GM23248 (cell line): ENCODE results near the gene MCHR2. TPM values are rescaled to one million over a fixed set of nuclear protein-coding genes. Genes with fewer than 3 reads are reported as not detected.

Experiments used
- DNase-seq: peaks from one replicate; pipeline ENCODE4 v3.0.0-alpha.2; 2015
- H2AFZ ChIP-seq: fragments of 200-600 bp; sonication (generic); 2 replicates; pipeline ENCODE4 v1.6.1; 2016; ENCODE audit warnings: antibody characterized with exemption
- H3F3A ChIP-seq: fragments of 200-600 bp; sonication (generic); 2 replicates; pipeline ENCODE4 v1.6.1; 2016; ENCODE audit warnings: mild to moderate bottlenecking, antibody characterized with exemption, mixed run types; ENCODE audit not compliant: insufficient read depth
- H3K27ac ChIP-seq: fragments of 200-600 bp; sonication (generic); 2 replicates; pipeline ENCODE4 v1.5.1; 2016; ENCODE audit warnings: mild to moderate bottlenecking
- H3K27me3 ChIP-seq: fragments of 200-600 bp; sonication (generic); replicated peaks from 2 replicates; pipeline ENCODE4 v1.6.1; 2016; ENCODE audit warnings: mild to moderate bottlenecking; ENCODE audit not compliant: insufficient read depth
- H3K36me3 ChIP-seq: fragments of 200-600 bp; sonication (generic); 2 replicates; pipeline ENCODE4 v1.6.1; 2016; ENCODE audit warnings: low read depth, mild to moderate bottlenecking
- H3K4me1 ChIP-seq: fragments of 200-600 bp; sonication (generic); 2 replicates; pipeline ENCODE4 v1.6.1; 2016; ENCODE audit warnings: mild to moderate bottlenecking; ENCODE audit not compliant: insufficient read depth
- H3K4me2 ChIP-seq: fragments of 200-600 bp; sonication (generic); one replicate; pipeline ENCODE4 v1.6.1; 2016; ENCODE audit warnings: mild to moderate bottlenecking; ENCODE audit not compliant: unreplicated experiment
- H3K4me3 ChIP-seq: fragments of 200-600 bp; sonication (generic); 2 replicates; pipeline ENCODE4 v1.5.1; 2016; ENCODE audit warnings: mild to moderate bottlenecking
- H3K79me2 ChIP-seq: fragments of 200-600 bp; sonication (generic); 2 replicates; pipeline ENCODE4 v1.6.1; 2016; ENCODE audit warnings: mild to moderate bottlenecking; ENCODE audit not compliant: insufficient read depth
- H3K9ac ChIP-seq: fragments of 200-600 bp; sonication (generic); 2 replicates; pipeline ENCODE4 v1.6.1; 2016; ENCODE audit warnings: mild to moderate bottlenecking
- H3K9me2 ChIP-seq: fragments of 200-600 bp; sonication (generic); 2 replicates; pipeline ENCODE4 v1.6.1; 2016; ENCODE audit warnings: mixed run types, mild to moderate bottlenecking, moderate library complexity; ENCODE audit not compliant: insufficient read depth
- H3K9me3 ChIP-seq: fragments of 200-600 bp; sonication (generic); one replicate; pipeline ENCODE4 v1.6.1; 2017; ENCODE audit warnings: low read depth
- H4K20me1 ChIP-seq: fragments of 200-600 bp; sonication (generic); 2 replicates; pipeline ENCODE4 v1.6.0; 2016; ENCODE audit not compliant: insufficient read depth
- EZH2 ChIP-seq: fragments of 200-600 bp; sonication (generic); IDR thresholded peaks from 2 replicates; pipeline ENCODE4 v1.6.1; 2018; ENCODE audit warnings: antibody characterized with exemption, mild to moderate bottlenecking; ENCODE audit not compliant: insufficient read depth, poor library complexity, severe bottlenecking
- EZH2phosphoT487 ChIP-seq: fragments of 200-600 bp; sonication (generic); IDR thresholded peaks from 2 replicates; pipeline ENCODE4 v1.6.1; 2018; ENCODE audit warnings: antibody characterized with exemption, moderate library complexity, mild to moderate bottlenecking, low read depth; ENCODE audit not compliant: insufficient read depth
- WGBS, 2 experiments: methylation state at CpG; one replicate each; pipeline ENCODE4 v1.1.6; 2015 to 2017; ENCODE audit warnings: low lambda C conversion rate in 2 of 2, low coverage in 1 of 2; ENCODE audit errors: missing lambda C conversion rate in 2 of 2; 5-methylcytosine and 5-hydroxymethylcytosine counted together
- in situ Hi-C: fragments of 300-500 bp; cut with MboI; formaldehyde crosslinking; loops from 2 replicates; pipeline ENCODE4 v1.15.0; 2020
- polyA plus RNA-seq: library from polyadenylated mRNA; unstranded; fragments of >200 nt; fragmentation: Nextera tagmentation; extraction: Ambion mirVana; gene quantifications from 2 replicates; pipeline ENCODE4 v1.2.1, GENCODE V29; 2016
- total RNA-seq: library from RNA; depleted of rRNA; stranded (reverse); fragments of >200 nt; shearing (Covaris generic); gene quantifications from 2 replicates; pipeline ENCODE4 v1.2.3, GENCODE V29; 2014

Gene MCHR2
- total and polyA plus RNA-seq, 2 experiments from 2014 or later: not detected

GRCh38 chr6:99933129-99933528, 60.9 kb downstream of the MCHR2 start:
- in situ Hi-C loops: no loop called here
- H3K36me3 ChIP-seq: no peaks in the 10 kb centered on the region
- H3K27ac ChIP-seq: peak overlapping the region; percentile 48
- H3F3A ChIP-seq: peaks cover 21% of the 10 kb centered on the region
- peaks cover 36% of the 10 kb centered on the region for H3K4me1 ChIP-seq
- H4K20me1 ChIP-seq: no peaks in the 10 kb centered on the region
- TF ChIP-seq EZH2: no peak
- no peak for TF ChIP-seq EZH2phosphoT487
- peak overlapping the region; percentile 75 for H3K4me2 ChIP-seq
- H3K27me3 ChIP-seq: no peaks in the 10 kb centered on the region
- no peaks in the 10 kb centered on the region for H3K9me3 ChIP-seq
- H3K79me2 ChIP-seq: no peaks in the 10 kb centered on the region
- H3K4me3 ChIP-seq: peak overlapping the region; percentile 40
- H3K9ac ChIP-seq: no peak overlapping the region
- H2AFZ ChIP-seq: peak overlapping the region; percentile 36
- DNase-seq: peak; percentile 73
- H3K9me2 ChIP-seq: no peaks in the 10 kb centered on the region

GRCh38 chr6:99912657-99913056, 81.4 kb downstream of the MCHR2 start:
- WGBS, 2 experiments: 44 to 47% methylated on average over 4 of the region's 4 CpGs
- no peak overlapping the region for H3K4me3 ChIP-seq
- H3K4me2 ChIP-seq: no peak overlapping the region
- peaks cover 4% of the 10 kb centered on the region; the same call in 1 of the 2 replicates for H3F3A ChIP-seq
- peak overlapping the region; percentile 41; the same call in 1 of the 2 replicates for H2AFZ ChIP-seq
- H3K36me3 ChIP-seq: no peaks in the 10 kb centered on the region
- H3K27me3 ChIP-seq: no peaks in the 10 kb centered on the region
- no peaks in the 10 kb centered on the region for H3K9me2 ChIP-seq
- TF ChIP-seq EZH2 (no peak), EZH2phosphoT487 (no peak)
- no peaks in the 10 kb centered on the region for H4K20me1 ChIP-seq
- H3K9ac ChIP-seq: no peak overlapping the region
- H3K27ac ChIP-seq: no peak overlapping the region
- DNase-seq: no peak
- in situ Hi-C loops: loop anchor here (25.0 kb wide), 1 partner anchor 575 kb away; no protein-coding TSS in a partner anchor
- no peaks in the 10 kb centered on the region for H3K4me1 ChIP-seq
- no peaks in the 10 kb centered on the region for H3K9me3 ChIP-seq
- H3K79me2 ChIP-seq: no peaks in the 10 kb centered on the region

GRCh38 chr6:99905209-99906106, 88.6 kb downstream of the MCHR2 start:
- no peak overlapping the region for H3K4me3 ChIP-seq
- DNase-seq: peak; percentile 73
- 34 to 36% methylated on average over 4 of the region's 4 CpGs for WGBS, 2 experiments
- H4K20me1 ChIP-seq: no peaks in the 10 kb centered on the region
- TF ChIP-seq EZH2phosphoT487 (no peak), EZH2 (no peak)
- no peaks in the 10 kb centered on the region for H3K36me3 ChIP-seq
- H3K9me2 ChIP-seq: no peaks in the 10 kb centered on the region
- no peaks in the 10 kb centered on the region for H3K4me1 ChIP-seq
- no peaks in the 10 kb centered on the region for H3F3A ChIP-seq
- no peaks in the 10 kb centered on the region for H3K9me3 ChIP-seq
- H3K79me2 ChIP-seq: no peaks in the 10 kb centered on the region
- in situ Hi-C loops: loop anchor here (25.0 kb wide), 1 partner anchor 582 kb away; no protein-coding TSS in a partner anchor
- H2AFZ ChIP-seq: peak overlapping the region; percentile 17; the same call in 1 of the 2 replicates
- no peak overlapping the region for H3K4me2 ChIP-seq
- H3K27ac ChIP-seq: no peak overlapping the region
- H3K9ac ChIP-seq: no peak overlapping the region
- H3K27me3 ChIP-seq: no peaks in the 10 kb centered on the region

GRCh38 chr6:99901596-99902384, 92.2 kb downstream of the MCHR2 start:
- H3F3A ChIP-seq: no peaks in the 10 kb centered on the region
- no peaks in the 10 kb centered on the region for H3K36me3 ChIP-seq
- H3K4me1 ChIP-seq: no peaks in the 10 kb centered on the region
- in situ Hi-C loops: loop anchor here (25.0 kb wide), 1 partner anchor 586 kb away; no protein-coding TSS in a partner anchor
- H4K20me1 ChIP-seq: no peaks in the 10 kb centered on the region
- 11 to 13% methylated on average over 6 of the region's 6 CpGs for WGBS, 2 experiments
- no peaks in the 10 kb centered on the region for H3K27me3 ChIP-seq
- no peak for DNase-seq
- H3K4me2 ChIP-seq: no peak overlapping the region
- H3K9me3 ChIP-seq: no peaks in the 10 kb centered on the region
- no peaks in the 10 kb centered on the region for H3K9me2 ChIP-seq
- TF ChIP-seq EZH2: no peak
- no peak for TF ChIP-seq EZH2phosphoT487
- no peaks in the 10 kb centered on the region for H3K79me2 ChIP-seq
- H2AFZ ChIP-seq: peak overlapping the region; percentile 38; the same call in 1 of the 2 replicates
- H3K9ac ChIP-seq: no peak overlapping the region
- H3K4me3 ChIP-seq: no peak overlapping the region
- H3K27ac ChIP-seq: no peak overlapping the region
